GM12874 (cell line): ENCODE data around the gene PLD5.

Experiments
- TF ChIP-seq, protein P1 (sequence below): IDR thresholded peaks from 2 replicates; pipeline ENCODE4 v1.5.1; 2011; ENCODE audit warnings: low read depth, mild to moderate bottlenecking, control low read depth, low read length, moderate library complexity; ENCODE audit not compliant: insufficient read depth

Gene PLD5

DNA sequence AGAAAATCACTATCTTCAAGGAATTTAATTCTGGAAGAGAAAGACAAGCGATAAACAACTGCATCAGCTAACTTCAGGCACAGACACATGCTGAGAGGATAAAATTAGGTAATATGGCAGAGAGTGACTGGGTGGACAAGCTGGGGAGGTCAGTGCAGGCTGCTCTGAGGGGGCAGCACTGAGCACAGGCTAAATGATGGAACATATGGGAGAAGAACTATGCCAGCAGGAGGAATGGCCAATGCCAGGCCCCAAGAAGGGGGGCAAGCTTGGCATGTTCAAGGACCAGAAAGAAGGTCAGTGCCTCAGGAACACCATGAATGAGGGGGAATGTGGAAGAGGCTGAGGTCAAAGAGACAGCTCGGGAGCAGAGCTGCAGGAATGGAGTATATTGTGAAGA, 334.9 kb downstream of the PLD5 start:
- TF ChIP-seq, protein P1, sequence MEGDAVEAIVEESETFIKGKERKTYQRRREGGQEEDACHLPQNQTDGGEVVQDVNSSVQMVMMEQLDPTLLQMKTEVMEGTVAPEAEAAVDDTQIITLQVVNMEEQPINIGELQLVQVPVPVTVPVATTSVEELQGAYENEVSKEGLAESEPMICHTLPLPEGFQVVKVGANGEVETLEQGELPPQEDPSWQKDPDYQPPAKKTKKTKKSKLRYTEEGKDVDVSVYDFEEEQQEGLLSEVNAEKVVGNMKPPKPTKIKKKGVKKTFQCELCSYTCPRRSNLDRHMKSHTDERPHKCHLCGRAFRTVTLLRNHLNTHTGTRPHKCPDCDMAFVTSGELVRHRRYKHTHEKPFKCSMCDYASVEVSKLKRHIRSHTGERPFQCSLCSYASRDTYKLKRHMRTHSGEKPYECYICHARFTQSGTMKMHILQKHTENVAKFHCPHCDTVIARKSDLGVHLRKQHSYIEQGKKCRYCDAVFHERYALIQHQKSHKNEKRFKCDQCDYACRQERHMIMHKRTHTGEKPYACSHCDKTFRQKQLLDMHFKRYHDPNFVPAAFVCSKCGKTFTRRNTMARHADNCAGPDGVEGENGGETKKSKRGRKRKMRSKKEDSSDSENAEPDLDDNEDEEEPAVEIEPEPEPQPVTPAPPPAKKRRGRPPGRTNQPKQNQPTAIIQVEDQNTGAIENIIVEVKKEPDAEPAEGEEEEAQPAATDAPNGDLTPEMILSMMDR = 0 out of 2 replicates have a peak, but pooled peaks have one; percentile 23

DNA sequence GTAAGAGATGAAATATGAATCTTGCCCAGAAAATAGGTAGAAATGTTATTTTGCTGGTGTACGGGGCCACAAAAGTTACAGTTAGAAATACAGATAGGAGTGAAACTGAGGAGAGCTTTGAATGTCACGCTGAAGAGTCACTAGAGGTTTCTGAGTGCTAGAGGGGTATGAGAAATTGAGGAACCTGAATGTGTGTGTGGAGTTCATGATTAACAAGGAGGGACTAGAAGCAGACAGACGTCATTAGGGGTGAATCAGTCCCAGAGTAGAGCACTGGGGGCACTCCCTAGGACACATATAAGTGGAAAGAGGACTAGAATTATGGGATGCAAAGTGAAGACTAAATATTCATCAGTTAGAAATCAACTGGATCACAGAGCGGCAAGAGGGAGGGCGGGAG, 336.7 kb downstream of the PLD5 start:
- TF ChIP-seq, protein P1 = no peak

GRCh38 chr1:242187171-242187570, 337.3 kb downstream of the PLD5 start:
- TF ChIP-seq, protein P1 = no peak

- TF ChIP-seq, protein P1 = no peak
These were observed 338.8 kb downstream of the PLD5 start for GRCh38 chr1:242185731-242186130.

GRCh38 chr1:242184955-242185354, 339.5 kb downstream of the PLD5 start:
- TF ChIP-seq, protein P1 = no peak

GRCh38 chr1:242178924-242179708, 345.4 kb downstream of the PLD5 start:
- TF ChIP-seq, protein P1 = no peak

- TF ChIP-seq, protein P1 = no peak
These were observed 346.1 kb downstream of the PLD5 start for GRCh38 chr1:242178436-242178835.
